Keratinocyte (primary cell): ENCODE measurements around the gene MEP1A. TPM values are rescaled to one million over a fixed set of nuclear protein-coding genes. Genes with fewer than 3 reads are reported as not detected.
"Not testable (repeated sequence)": the region's sequence is repeated elsewhere in the genome, so short reads cannot be mapped to it uniquely, and the experiment has no call there.

Experiments used
- DNase-seq: peaks from one replicate; pipeline ENCODE4 v3.0.0-alpha.2; 2011; ENCODE audit warnings: low read depth, missing footprints, low spot score
- FAIRE-seq: peaks from 2 replicates; lab custom pipeline; 2011; peaks lifted over from hg19 to GRCh38; lab: Jason Lieb, UNC
- H2AFZ ChIP-seq: 2 replicates; pipeline ENCODE4 v1.6.0; 2012; ENCODE audit warnings: low read length, control low read depth, inconsistent platforms; ENCODE audit not compliant: control insufficient read depth
- H3K27ac ChIP-seq: 2 replicates; pipeline ENCODE4 v1.5.1; 2011; ENCODE audit warnings: low read length; ENCODE audit not compliant: control insufficient read depth, insufficient read depth
- H3K27me3 ChIP-seq: 3 replicates; pipeline ENCODE4 v1.6.0; 2011; ENCODE audit warnings: low read length; ENCODE audit not compliant: control insufficient read depth, insufficient read depth; ENCODE audit errors: extremely low read depth
- H3K36me3 ChIP-seq, 2 experiments: 2 replicates in 1 of 2; 3 replicates in 1 of 2; pipeline ENCODE4 v1.5.1; 2011; ENCODE audit warnings: low read length in 2 of 2, mild to moderate bottlenecking in 1 of 2; ENCODE audit not compliant: control insufficient read depth in 2 of 2, insufficient read depth in 2 of 2; ENCODE audit errors: extremely low read depth in 1 of 2
- H3K4me1 ChIP-seq: 3 replicates; pipeline ENCODE4 v1.5.1; 2011; ENCODE audit warnings: low read length; ENCODE audit not compliant: control insufficient read depth, insufficient read depth; ENCODE audit errors: extremely low read depth
- H3K4me2 ChIP-seq: 3 replicates; pipeline ENCODE4 v1.6.0; 2011; ENCODE audit warnings: low read depth, low read length; ENCODE audit not compliant: control insufficient read depth, insufficient read depth; ENCODE audit errors: extremely low read depth
- H3K4me3 ChIP-seq, 3 experiments: fragments of 200-600 bp in 1 of 3; sonication (generic) in 1 of 3; 2 replicates in 2 of 3; 3 replicates in 1 of 3; pipeline ENCODE4 v1.5.1; 2011 to 2016; ENCODE audit warnings: low read length in 3 of 3, mild to moderate bottlenecking in 3 of 3, control low read depth in 2 of 3, inconsistent platforms in 1 of 3, low read depth in 1 of 3, mixed read lengths in 1 of 3, mixed run types in 1 of 3, moderate library complexity in 1 of 3; ENCODE audit not compliant: control insufficient read depth in 2 of 3, insufficient read depth in 2 of 3; ENCODE audit errors: extremely low read depth in 1 of 3
- H3K79me2 ChIP-seq: 2 replicates; pipeline ENCODE4 v1.6.0; 2012; ENCODE audit warnings: low read length; ENCODE audit not compliant: control insufficient read depth, insufficient read depth
- H3K9ac ChIP-seq: 3 replicates; pipeline ENCODE4 v1.6.0; 2011; ENCODE audit warnings: low read length; ENCODE audit not compliant: control insufficient read depth, insufficient read depth; ENCODE audit errors: extremely low read depth
- H3K9me1 ChIP-seq: 3 replicates; pipeline ENCODE4 v1.6.0; 2011; ENCODE audit warnings: low read length; ENCODE audit not compliant: control insufficient read depth, insufficient read depth; ENCODE audit errors: extremely low read depth
- H3K9me3 ChIP-seq: 2 replicates; pipeline ENCODE4 v1.5.1; 2012; ENCODE audit warnings: low read depth, low read length; ENCODE audit not compliant: control insufficient read depth
- H4K20me1 ChIP-seq: 3 replicates; pipeline ENCODE4 v1.6.0; 2011; ENCODE audit warnings: low read length; ENCODE audit not compliant: control insufficient read depth, insufficient read depth; ENCODE audit errors: extremely low read depth
- CTCF ChIP-seq, 3 experiments: IDR thresholded peaks in 1 of 3; conservative IDR thresholded peaks in 1 of 3; optimal IDR thresholded peaks in 1 of 3; 2 replicates in 2 of 3; 3 replicates in 1 of 3; pipeline versions ENCODE3 to v1.5.1; 2011; ENCODE audit warnings: low read length in 3 of 3, mild to moderate bottlenecking in 3 of 3, moderate library complexity in 2 of 3, control low read depth in 1 of 3, inconsistent platforms in 1 of 3; ENCODE audit not compliant: insufficient read depth in 2 of 3; ENCODE audit errors: extremely low read depth in 1 of 3
- EZH2 ChIP-seq: IDR thresholded peaks from one replicate; pipeline ENCODE4 v1.6.1; 2012; ENCODE audit warnings: inconsistent platforms, mild to moderate bottlenecking, low read length, moderate library complexity
- dilution Hi-C: fragments of 300-500 bp; cut with MboI; formaldehyde crosslinking; loops from one replicate; pipeline ENCODE4 v1.7.0; 2020; ENCODE audit warnings: low sequenced_read_pairs; ENCODE audit not compliant: extremely low pct_ligation_motif_present
- polyA plus RNA-seq, 5 experiments: library from polyadenylated mRNA; depleted of rRNA in 3 of 5; stranded (reverse) in 3 of 5; stranded (forward) in 1 of 5; unstranded in 1 of 5; fragments of >200 nt; gene quantifications; 1 replicate in 1 of 5; 2 replicates in 3 of 5; 3 replicates in 1 of 5; pipeline versions ENCODE4 v1.2.1 to v1.2.3, GENCODE V29; 2011 to 2012; ENCODE audit warnings: missing spikeins in 2 of 5, low read depth in 1 of 5, low replicate concordance in 1 of 5

Gene MEP1A
- polyA plus RNA-seq, 1 donor (not counting 4 experiments of a cell fraction or from before 2014, with no cell fraction given) = 0.07 TPM

- H2AFZ ChIP-seq = no peak overlapping the region
- no peaks in the 10 kb centered on the region for H3K36me3 ChIP-seq
- no peaks in the 10 kb centered on the region for H3K79me2 ChIP-seq
- H3K27ac ChIP-seq = no peak overlapping the region
- H3K4me1 ChIP-seq = no peaks in the 10 kb centered on the region
- FAIRE-seq (peak; percentile 43), DNase-seq (no peak)
- no peaks in the 10 kb centered on the region for H3K9me1 ChIP-seq
- TF ChIP-seq EZH2 (no peak), CTCF (optimal IDR thresholded peaks at IDR 0.05 in 1 of 3, IDR thresholded peaks at IDR 0.05 in 1 of 3, conservative IDR thresholded peaks at IDR 0.05 in 1 of 3; ENCODE audit: extremely low read depth in 1 of 3, insufficient read depth in 2 of 3, low read length in 3 of 3) (no peak)
- no peaks in the 10 kb centered on the region for H3K27me3 ChIP-seq
- no peak overlapping the region for H3K4me2 ChIP-seq
- no peaks in the 10 kb centered on the region for H3K9me3 ChIP-seq
- dilution Hi-C loops = no loop called here
- H3K4me3 ChIP-seq = no peak overlapping the region
- H3K9ac ChIP-seq = no peak overlapping the region
- H4K20me1 ChIP-seq = no peaks in the 10 kb centered on the region
These were observed 19.9 kb upstream of the MEP1A start for GRCh38 chr6:46773201-46773855.

GRCh38 chr6:46774736-46775135 is 18.5 kb upstream of the MEP1A start:
- DNase-seq, dilution Hi-C loops, H3K4me3 ChIP-seq, H3K36me3 ChIP-seq, H2AFZ ChIP-seq, H3K9me1 ChIP-seq, H3K4me2 ChIP-seq, H3K27ac ChIP-seq, H3K9me3 ChIP-seq, H4K20me1 ChIP-seq, FAIRE-seq, H3K79me2 ChIP-seq, H3K4me1 ChIP-seq, H3K27me3 ChIP-seq, H3K9ac ChIP-seq: not testable (repeated sequence)
